Right kidney (tissue), 9 donors: ENCODE data around the gene PAM16.
"Not testable (repeated sequence)": the region's sequence is repeated elsewhere in the genome, so short reads cannot be mapped to it uniquely, and the experiment has no call there.

Experiments used
- DNase-seq: peaks from one replicate; pipeline ENCODE4 v3.0.0-alpha.2; 2016
- long read RNA-seq, 8 donors: transcript quantifications; one replicate each; lab custom pipeline, GENCODE V29; 2026

The PAM16 gene
- long read RNA-seq, donor 1, transcript PAM16-206 (4 exons, 704 nt), result minor isoform, 7 of 73 reads
- long read RNA-seq, donor 1, transcript PAM16-201 (5 exons, 587 nt), result major isoform, 44 of 73 reads
- long read RNA-seq, donor 1, partial matches to known transcripts, result 17 of 73 reads
- long read RNA-seq, donor 1, other reads (novel, unspliced or antisense), result 0 of 73 reads
- long read RNA-seq, donor 2, transcript PAM16-201 (5 exons, 587 nt), result major isoform, 15 of 82 reads
- long read RNA-seq, donor 2, partial matches to known transcripts, result 64 of 82 reads
- long read RNA-seq, donor 2, other reads (novel, unspliced or antisense), result 0 of 82 reads
- long read RNA-seq, donor 3, transcript PAM16-201 (5 exons, 587 nt), result major isoform, 9 of 38 reads
- long read RNA-seq, donor 3, partial matches to known transcripts, result 14 of 38 reads
- long read RNA-seq, donor 3, other reads (novel, unspliced or antisense), result 10 of 38 reads
- long read RNA-seq, donor 4, transcript PAM16-201 (5 exons, 587 nt), result major isoform, 12 of 69 reads
- long read RNA-seq, donor 4, transcript PAM16-209 (5 exons, 650 nt), result minor isoform, 8 of 69 reads
- long read RNA-seq, donor 4, partial matches to known transcripts, result 44 of 69 reads
- long read RNA-seq, donor 4, other reads (novel, unspliced or antisense), result 0 of 69 reads
- long read RNA-seq, donor 5, transcript PAM16-201 (5 exons, 587 nt), result major isoform, 27 of 38 reads
- long read RNA-seq, donor 5, transcript PAM16-206 (4 exons, 704 nt), result minor isoform, 5 of 38 reads
- long read RNA-seq, donor 5, partial matches to known transcripts, result 0 of 38 reads
- long read RNA-seq, donor 5, other reads (novel, unspliced or antisense), result 0 of 38 reads
- long read RNA-seq, donor 6, transcript PAM16-201 (5 exons, 587 nt), result major isoform, 22 of 103 reads
- long read RNA-seq, donor 6, transcript PAM16-209 (5 exons, 650 nt), result minor isoform, 6 of 103 reads
- long read RNA-seq, donor 6, partial matches to known transcripts, result 68 of 103 reads
- long read RNA-seq, donor 6, other reads (novel, unspliced or antisense), result 5 of 103 reads
- long read RNA-seq, donor 7, result 0 reads
- long read RNA-seq, donor 8, transcript PAM16-201 (5 exons, 587 nt), result major isoform, 10 of 19 reads
- long read RNA-seq, donor 8, transcript PAM16-209 (5 exons, 650 nt), result minor isoform, 6 of 19 reads
- long read RNA-seq, donor 8, partial matches to known transcripts, result 0 of 19 reads
- long read RNA-seq, donor 8, other reads (novel, unspliced or antisense), result 0 of 19 reads

DNA sequence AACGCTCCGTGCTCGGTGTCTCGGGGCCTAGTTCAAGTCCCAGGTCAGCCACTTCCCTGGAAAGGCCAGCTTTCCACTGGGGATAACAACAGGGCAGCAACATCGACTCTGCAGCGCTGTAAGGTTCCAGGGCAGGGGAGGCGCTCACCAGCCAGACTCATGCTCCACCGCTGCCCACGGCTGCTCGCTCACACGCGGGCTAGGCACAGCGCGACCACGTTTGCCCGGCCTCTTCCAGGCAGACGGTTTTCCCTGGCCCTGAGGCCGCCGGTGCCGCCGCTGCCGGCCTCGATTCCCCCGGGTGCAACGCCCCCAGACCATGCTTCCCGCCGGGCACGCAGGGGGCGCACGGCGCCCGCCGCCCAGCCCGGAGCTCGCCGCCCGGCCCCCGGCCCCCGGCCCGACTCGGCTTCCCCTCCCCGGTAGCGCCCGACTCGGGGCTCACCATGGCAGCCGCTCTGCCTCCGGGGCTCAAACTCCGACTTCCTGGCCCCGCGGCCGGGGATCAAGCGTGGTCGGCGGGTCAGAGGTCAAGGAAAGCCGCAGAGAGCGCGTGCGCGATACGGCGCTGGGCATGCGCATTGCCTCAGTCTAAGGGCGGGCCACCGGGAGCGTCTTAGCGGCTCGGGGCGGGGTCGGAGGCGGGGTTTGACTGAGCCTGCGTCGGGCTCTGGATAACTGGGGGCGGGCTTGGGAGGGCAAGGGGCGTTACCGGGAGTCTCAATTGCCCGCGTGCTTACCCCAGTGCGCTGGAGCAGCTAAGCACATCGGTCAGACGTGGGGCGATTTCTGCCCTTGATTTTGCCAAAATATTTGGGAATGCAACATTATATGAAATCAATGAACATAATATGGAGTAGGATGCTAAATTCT, at the start of gene PAM16:
PAM16 (minus strand) TSS at position 535 of the 873 bp plus-strand sequence; CDS start at position 448, 87 bp downstream.
- peak; percentile 83 for DNase-seq

DNA sequence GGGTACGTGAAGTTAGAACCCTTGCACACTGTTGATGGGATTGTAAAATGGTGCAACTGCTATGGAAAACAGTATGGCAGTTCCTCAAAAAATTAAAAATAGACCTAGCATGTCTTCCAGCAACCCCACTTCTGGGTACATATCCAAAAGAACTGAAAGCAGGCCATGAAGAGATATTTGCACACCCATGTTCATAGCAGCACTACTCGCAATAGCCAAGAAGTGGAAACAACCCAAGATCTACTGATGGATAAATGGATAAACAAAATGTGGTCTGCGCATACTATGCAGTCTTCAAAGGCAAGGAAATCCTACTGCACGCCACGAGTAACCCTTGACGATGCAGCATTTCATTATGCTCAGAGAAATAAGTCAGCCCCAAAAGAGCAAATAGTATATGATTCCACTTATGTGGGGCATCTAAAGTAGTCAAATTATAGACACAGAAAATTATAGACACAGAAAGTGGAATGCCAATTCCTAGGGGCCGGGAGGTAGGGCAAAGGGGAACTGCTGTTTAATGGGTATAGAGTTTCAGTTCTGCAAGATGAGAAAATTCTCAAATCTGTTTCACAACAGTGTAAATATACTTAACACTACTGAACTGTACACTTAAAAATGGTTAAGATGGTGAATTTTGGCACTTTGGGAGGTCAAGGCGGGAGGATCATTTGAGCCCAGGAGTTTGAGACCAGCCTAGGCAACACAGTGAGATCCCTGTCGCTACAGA, 48.0 kb upstream of the PAM16 start:
- no peak for DNase-seq

GRCh38 chr16:4395055-4395726, 44.1 kb upstream of the PAM16 start:
- no peak for DNase-seq

GRCh38 chr16:4393850-4394249, 42.7 kb upstream of the PAM16 start:
- not testable (repeated sequence) for DNase-seq

DNA sequence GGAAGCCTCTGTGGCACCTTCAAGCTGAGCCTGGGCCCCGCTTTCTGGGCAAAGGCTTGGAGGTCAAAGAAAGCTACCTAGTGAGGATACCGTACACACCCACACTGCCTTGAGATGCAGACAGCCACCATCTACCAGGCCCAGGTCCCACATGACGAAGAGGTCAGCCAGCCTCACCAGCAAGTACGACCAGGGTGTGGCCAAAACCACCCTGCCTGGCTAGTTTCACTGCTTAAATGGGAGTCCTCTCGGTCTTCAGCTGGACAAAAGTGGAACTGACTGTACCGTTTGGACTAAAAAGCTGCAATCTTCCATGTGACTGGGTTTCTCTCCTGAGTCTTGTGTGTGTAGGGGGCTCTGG, 42.1 kb upstream of the PAM16 start:
- no peak for DNase-seq

DNA sequence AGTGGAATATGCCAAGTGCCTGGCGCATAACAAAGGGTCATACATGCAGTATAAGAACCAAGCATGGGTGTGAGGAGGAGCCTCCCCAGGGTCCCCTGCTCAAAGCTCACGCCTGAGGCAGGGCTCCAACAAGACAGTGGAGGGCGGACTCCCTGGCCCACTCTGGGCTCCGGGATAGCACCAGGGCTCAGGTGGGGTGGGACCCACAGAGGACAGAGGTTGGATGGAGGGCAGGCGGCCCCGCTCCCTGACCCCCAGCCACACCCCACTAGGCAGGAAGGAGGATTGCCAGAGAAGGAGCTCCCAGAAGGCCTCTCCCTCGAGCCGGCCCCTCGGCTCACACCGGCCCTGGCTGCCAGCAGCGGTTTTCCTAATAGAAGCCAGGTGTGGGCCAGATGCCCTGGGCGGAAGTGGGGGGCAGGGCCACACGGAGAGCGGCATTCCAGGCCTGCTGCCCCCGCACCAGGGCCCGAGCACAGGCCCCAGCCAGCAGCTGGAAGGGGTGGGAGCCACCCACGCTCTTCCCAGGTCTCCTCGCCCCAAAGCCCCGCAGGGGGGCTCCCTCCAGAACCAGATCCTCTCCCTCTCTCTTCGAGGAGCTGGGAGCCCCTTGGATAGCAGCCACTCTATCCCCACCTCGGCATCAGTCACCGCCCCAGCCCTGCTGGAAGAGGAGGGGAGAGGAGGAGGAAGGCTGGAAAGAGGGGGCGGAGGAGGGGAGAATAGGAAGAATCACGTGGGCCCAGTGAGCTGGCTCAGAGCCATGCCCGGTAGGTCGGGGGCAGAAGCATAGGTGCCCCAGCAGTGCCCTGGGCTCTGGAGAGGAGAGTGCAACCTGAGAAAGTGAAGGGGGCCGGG, 41.5 kb upstream of the PAM16 start:
- peak; percentile 85 for DNase-seq

DNA sequence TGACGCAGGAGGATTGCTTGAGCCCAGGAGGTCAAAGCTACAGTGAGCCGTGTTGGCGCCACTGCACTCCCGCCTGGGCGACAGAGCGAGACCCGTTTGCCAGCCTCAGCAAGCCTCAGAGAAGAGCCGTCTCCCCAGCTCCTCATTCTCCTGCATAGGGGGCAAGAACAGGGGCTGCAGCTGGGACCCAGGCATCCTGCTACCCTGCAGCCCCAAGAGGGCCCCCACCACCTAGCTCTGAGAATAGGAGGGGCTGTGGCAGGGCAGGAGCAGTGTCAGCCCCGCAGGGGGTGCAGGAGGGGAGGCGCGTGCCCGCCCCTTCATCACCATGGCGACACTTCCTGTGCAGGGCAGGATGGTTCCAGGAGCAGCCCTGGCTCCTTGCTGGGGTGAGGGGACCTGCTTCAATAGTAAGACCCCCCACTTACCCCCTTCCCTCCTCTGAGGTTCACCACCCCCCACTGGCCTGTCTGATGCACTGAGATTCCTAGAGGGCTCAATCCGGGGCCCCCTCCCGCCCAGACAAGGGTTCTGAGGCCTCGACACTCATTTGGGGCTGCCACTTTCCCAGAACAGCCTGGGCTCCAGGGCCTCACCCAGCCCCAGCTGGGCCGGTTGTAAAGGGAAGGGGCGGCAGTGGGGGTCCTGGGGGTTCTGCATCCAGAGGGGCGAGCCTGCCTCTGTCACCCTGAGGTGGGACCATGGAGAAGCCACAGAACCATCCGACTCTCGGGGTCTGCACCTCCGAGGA, 40.7 kb upstream of the PAM16 start:
- DNase-seq, result no peak

DNA sequence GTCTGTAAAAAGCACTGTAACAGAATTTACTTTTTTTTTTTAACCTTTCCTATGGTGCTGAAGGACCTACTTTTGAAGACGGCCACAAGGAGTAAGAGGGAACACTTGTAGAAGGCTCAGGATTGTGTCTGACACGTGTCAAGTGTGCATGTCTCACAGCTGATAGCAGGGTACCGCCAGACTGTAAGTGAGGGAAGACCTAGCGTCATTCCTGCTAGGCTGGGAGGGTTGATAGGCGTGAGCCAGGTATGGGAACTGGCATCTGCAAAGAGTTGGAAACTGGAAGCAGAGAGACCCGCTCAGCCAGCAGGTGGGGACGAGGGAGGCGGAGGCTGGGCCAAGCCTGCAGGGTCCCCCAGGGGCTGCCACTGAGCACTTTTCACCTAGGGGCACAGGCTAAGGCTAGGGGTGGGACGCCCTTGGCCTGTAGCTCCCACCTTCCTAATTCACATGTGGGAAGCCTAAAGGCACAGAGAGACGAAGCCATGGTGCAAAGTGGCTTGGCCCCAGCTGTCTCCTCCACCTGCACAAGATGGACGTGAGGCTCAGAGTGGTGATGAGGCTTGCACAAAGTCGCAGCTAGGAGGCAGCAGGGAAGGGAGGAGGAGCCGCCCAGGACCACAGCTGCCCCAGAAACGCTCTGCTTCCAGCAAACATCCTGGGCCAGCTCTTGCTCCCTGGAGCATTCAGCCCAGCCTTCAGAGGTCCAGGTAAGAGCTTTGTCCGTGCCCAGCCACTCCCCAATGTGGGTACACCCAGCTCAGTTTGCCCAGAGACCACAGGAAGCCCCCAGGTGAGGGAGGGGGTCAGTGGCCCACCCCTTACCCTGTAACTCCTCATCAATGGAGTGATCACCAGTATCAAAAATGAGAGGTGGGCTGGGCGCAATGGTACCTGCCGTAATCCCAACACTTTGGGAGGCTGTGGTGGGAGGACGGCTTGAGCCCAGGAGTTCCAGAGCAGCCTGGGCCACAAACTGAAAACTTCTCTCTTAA, 39.4 kb upstream of the PAM16 start:
- DNase-seq, result no peak

- DNase-seq, result no peak
Measured at GRCh38 chr16:4389051-4389955, 38.2 kb upstream of the PAM16 start.

DNA sequence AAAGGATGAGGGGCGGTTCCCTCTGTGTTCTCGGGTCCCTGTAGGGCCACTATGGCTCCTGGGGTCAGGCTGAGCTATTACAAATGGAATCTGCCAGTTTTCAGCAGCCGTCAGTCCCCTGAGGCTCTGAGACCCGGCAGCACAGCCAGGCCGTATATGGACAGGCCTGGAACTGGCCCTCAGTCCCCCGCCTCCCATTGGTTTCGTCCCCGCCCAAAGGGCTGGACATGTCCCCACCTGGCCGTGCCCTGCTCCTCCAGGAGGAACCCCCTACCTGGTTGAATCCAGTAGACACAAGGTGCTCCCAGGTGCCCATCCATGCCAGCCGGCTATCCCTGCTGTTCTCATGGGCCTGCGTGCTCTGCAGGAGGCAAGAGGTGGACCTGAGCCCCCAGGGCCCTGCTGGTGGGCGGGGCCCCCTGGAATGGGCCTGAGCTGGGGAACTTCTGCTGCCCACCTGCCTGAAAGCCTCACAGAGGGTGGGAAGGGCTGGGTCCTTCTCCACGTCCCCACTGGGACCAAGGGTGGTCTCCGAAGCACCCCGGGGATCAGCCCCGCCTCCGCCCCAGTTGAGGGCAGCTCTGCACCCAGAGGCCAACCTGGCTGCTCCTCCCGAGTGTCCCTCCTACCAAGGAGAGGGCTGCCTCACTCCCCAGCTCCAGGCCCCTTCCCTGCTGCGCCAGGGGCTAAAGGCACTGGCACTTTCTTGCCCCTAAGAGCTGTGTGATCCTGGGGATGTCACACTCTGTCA, 37.3 kb upstream of the PAM16 start:
- DNase-seq, result no peak

DNA sequence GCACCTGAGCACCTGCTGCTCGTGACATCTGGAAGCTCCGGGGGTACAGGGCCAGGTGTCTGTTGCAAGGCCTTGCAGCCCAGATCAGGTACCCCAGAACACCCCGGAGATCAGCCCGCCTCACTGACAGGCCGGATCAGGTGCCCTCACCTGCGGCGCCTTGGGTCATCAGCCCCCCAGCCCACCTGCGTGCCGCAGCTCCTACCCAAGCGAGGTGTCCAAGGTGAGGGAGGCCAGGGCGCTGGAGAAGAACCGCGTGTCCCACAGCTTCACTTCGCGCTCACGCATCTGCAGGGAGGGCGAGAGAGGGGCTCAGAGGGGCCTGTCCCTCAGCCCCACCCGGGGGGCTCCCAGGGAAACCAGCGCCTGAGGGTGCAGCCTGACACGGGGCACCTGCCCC, 36.7 kb upstream of the PAM16 start:
- no peak for DNase-seq

- no peak for DNase-seq
Measured at GRCh38 chr16:4386951-4387565, 35.9 kb upstream of the PAM16 start.

GRCh38 chr16:4386451-4386805, 35.3 kb upstream of the PAM16 start:
- DNase-seq, result no peak

GRCh38 chr16:4385789-4386450, 34.8 kb upstream of the PAM16 start:
- DNase-seq, result no peak
